ENCODE data around the gene S100Z. TPM values are rescaled to one million over a fixed set of nuclear protein-coding genes. Genes with fewer than 3 reads are reported as not detected.

S100Z gene
- polyA plus RNA-seq, 2 of the 4 experiments (the other 2 are of a cell fraction): not detected

DNA sequence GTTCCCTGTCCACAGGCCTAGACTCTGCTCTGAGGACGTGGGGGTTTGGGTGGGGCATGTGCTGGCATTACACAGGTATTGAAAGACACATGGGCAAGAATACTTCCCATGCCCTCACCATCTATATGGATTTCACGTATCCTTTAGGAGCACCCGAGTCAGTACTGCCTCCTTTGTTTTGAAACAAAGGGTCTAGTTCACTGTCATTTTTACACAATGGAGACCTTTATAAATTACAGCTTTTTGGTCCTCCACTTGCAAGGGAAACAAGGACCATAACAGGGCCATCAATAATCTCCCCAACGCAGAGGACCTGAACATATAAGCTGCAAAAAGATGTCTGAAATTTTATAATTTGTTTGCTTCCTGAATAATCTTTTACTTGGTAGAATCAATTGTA, 78.1 kb downstream of the S100Z start:
- FAIRE-seq: no peak
- ChIA-PET POLR2A (no interaction called here), CTCF (interaction anchor here (0.8 to 1.1 kb wide), 2 partner anchors 14 to 58 kb away, joined by 3 to 5 read pairs; no protein-coding TSS in a partner anchor)
- 52% methylated on average over 4 of the region's 4 CpGs for WGBS (ENCODE audit: missing lambda C conversion rate)
- DNase-seq (ENCODE audit: low read depth in 1 of 2, low spot score in 1 of 2): no peak
- Histone ChIP-seq H3K9me3 (no peaks in the 10 kb centered on the region), H3K4me2 (no peak overlapping the region), H3K4me1 (no peaks in the 10 kb centered on the region), H3K27ac (no peak overlapping the region), H3K4me3 (no peak overlapping the region)
- no peak for ATAC-seq
- TF ChIP-seq RAD21 (conservative IDR thresholded peaks at IDR 0.05 in 1 of 2, IDR thresholded peaks at IDR 0.05 in 1 of 2): no peak
- TF ChIP-seq ZC3H11A (IDR thresholded peaks at IDR 0.05): no peak
- TF ChIP-seq, protein P1, sequence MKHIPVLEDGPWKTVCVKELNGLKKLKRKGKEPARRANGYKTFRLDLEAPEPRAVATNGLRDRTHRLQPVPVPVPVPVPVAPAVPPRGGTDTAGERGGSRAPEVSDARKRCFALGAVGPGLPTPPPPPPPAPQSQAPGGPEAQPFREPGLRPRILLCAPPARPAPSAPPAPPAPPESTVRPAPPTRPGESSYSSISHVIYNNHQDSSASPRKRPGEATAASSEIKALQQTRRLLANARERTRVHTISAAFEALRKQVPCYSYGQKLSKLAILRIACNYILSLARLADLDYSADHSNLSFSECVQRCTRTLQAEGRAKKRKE (CRISPR knock-in tag; IDR thresholded peaks at IDR 0.05; ENCODE audit: low read depth): no peak
- TF ChIP-seq SREBF2 (IDR thresholded peaks at IDR 0.05): no peak
- TF ChIP-seq HEYL (CRISPR knock-in tag; IDR thresholded peaks at IDR 0.05): no peak
- TF ChIP-seq, protein P2, sequence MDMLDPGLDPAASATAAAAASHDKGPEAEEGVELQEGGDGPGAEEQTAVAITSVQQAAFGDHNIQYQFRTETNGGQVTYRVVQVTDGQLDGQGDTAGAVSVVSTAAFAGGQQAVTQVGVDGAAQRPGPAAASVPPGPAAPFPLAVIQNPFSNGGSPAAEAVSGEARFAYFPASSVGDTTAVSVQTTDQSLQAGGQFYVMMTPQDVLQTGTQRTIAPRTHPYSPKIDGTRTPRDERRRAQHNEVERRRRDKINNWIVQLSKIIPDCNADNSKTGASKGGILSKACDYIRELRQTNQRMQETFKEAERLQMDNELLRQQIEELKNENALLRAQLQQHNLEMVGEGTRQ (IDR thresholded peaks at IDR 0.05): no peak
- TF ChIP-seq, protein P3, sequence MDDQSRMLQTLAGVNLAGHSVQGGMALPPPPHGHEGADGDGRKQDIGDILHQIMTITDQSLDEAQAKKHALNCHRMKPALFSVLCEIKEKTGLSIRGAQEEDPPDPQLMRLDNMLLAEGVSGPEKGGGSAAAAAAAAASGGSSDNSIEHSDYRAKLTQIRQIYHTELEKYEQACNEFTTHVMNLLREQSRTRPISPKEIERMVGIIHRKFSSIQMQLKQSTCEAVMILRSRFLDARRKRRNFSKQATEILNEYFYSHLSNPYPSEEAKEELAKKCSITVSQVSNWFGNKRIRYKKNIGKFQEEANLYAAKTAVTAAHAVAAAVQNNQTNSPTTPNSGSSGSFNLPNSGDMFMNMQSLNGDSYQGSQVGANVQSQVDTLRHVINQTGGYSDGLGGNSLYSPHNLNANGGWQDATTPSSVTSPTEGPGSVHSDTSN (IDR thresholded peaks at IDR 0.05): no peak
- no peak for TF ChIP-seq HOXB13 (CRISPR knock-in tag; IDR thresholded peaks at IDR 0.05; ENCODE audit: low read depth)
- no peak for TF ChIP-seq CEBPB (IDR thresholded peaks at IDR 0.05)
- no peak for TF ChIP-seq EHMT2 (IDR thresholded peaks at IDR 0.05; ENCODE audit: low read depth)
- no peak for TF ChIP-seq EP300 (IDR thresholded peaks at IDR 0.05)
- TF ChIP-seq HOXA7 (CRISPR knock-in tag; IDR thresholded peaks at IDR 0.05): no peak
- TF ChIP-seq, protein P4, sequence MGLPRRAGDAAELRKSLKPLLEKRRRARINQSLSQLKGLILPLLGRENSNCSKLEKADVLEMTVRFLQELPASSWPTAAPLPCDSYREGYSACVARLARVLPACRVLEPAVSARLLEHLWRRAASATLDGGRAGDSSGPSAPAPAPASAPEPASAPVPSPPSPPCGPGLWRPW (IDR thresholded peaks at IDR 0.05): no peak
- no peak for TF ChIP-seq RFX5 (IDR thresholded peaks at IDR 0.05)
- TF ChIP-seq HOXB5 (CRISPR knock-in tag; IDR thresholded peaks at IDR 0.05): no peak
- TF ChIP-seq POLR2AphosphoS2 (conservative IDR thresholded peaks at IDR 0.05; ENCODE audit: low read length): no peak
- TF ChIP-seq CHD4 (IDR thresholded peaks at IDR 0.05; ENCODE audit: borderline replicate concordance): no peak
- no peak for TF ChIP-seq ZSCAN20 (CRISPR knock-in tag; IDR thresholded peaks at IDR 0.05)
- no peak for TF ChIP-seq REST (IDR thresholded peaks at IDR 0.05)

- 36% methylated on average over 4 of the region's 4 CpGs for WGBS (ENCODE audit: missing lambda C conversion rate)
- no peak for ATAC-seq
- no peak for TF ChIP-seq FOSB (CRISPR knock-in tag; IDR thresholded peaks at IDR 0.05)
- no peak for TF ChIP-seq KDM1A (IDR thresholded peaks at IDR 0.05; ENCODE audit: low read depth)
- no peak for TF ChIP-seq REST (IDR thresholded peaks at IDR 0.05)
- TF ChIP-seq RAD21 (conservative IDR thresholded peaks at IDR 0.05 in 1 of 2, IDR thresholded peaks at IDR 0.05 in 1 of 2): no peak
- TF ChIP-seq ZC3H11A (IDR thresholded peaks at IDR 0.05): no peak
- TF ChIP-seq JUNB (IDR thresholded peaks at IDR 0.05): no peak
- TF ChIP-seq, protein P5, sequence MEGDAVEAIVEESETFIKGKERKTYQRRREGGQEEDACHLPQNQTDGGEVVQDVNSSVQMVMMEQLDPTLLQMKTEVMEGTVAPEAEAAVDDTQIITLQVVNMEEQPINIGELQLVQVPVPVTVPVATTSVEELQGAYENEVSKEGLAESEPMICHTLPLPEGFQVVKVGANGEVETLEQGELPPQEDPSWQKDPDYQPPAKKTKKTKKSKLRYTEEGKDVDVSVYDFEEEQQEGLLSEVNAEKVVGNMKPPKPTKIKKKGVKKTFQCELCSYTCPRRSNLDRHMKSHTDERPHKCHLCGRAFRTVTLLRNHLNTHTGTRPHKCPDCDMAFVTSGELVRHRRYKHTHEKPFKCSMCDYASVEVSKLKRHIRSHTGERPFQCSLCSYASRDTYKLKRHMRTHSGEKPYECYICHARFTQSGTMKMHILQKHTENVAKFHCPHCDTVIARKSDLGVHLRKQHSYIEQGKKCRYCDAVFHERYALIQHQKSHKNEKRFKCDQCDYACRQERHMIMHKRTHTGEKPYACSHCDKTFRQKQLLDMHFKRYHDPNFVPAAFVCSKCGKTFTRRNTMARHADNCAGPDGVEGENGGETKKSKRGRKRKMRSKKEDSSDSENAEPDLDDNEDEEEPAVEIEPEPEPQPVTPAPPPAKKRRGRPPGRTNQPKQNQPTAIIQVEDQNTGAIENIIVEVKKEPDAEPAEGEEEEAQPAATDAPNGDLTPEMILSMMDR (IDR thresholded peaks at IDR 0.05): no peak
- TF ChIP-seq, protein P2 (IDR thresholded peaks at IDR 0.05): no peak
- TF ChIP-seq HOXB5 (CRISPR knock-in tag; IDR thresholded peaks at IDR 0.05): no peak
- no peak for TF ChIP-seq CEBPB (IDR thresholded peaks at IDR 0.05)
Measured at GRCh38 chr5:76930083-76930482, 80.3 kb downstream of the S100Z start.

More at GRCh38 chr5:76930083-76930482, 80.3 kb downstream of the S100Z start:
- Histone ChIP-seq H3K27ac (no peak overlapping the region), H3K4me1 (no peaks in the 10 kb centered on the region), H3K4me3 (no peak overlapping the region), H3K4me2 (no peak overlapping the region), H3K9me3 (no peaks in the 10 kb centered on the region)
- DNase-seq (ENCODE audit: low read depth in 1 of 2, low spot score in 1 of 2) (no peak), FAIRE-seq (no peak)
- ChIA-PET POLR2A (no interaction called here), CTCF (interaction anchor here (1.1 to 2.6 kb wide), 2 partner anchors 25 to 62 kb away, joined by 3 to 7 read pairs; no protein-coding TSS in a partner anchor)

Data from A549 (cell line).